Esophagus (tissue), 2 donors: Measurements from ENCODE around the gene ANK3. TPM values are rescaled to one million over a fixed set of nuclear protein-coding genes. Genes with fewer than 3 reads are reported as not detected.
"Not testable (repeated sequence)": the region's sequence is repeated elsewhere in the genome, so short reads cannot be mapped to it uniquely, and the experiment has no call there.

Experiments
- H3K27ac ChIP-seq, 2 donors: one replicate each; pipeline ENCODE4 v1.5.1; 2013; ENCODE audit warnings: low read depth in 2 of 2, mild to moderate bottlenecking in 2 of 2, inconsistent platforms in 1 of 2, low read length in 1 of 2, moderate library complexity in 1 of 2
- H3K27me3 ChIP-seq, 2 donors: one replicate each; pipeline ENCODE4 v1.6.1; 2013; ENCODE audit warnings: low read length in 2 of 2, control low read depth in 1 of 2, mild to moderate bottlenecking in 1 of 2; ENCODE audit not compliant: insufficient read depth in 2 of 2, control insufficient read depth in 1 of 2
- H3K36me3 ChIP-seq, 2 donors: one replicate each; pipeline ENCODE4 v1.6.1; 2013; ENCODE audit warnings: low read length in 1 of 2; ENCODE audit not compliant: control insufficient read depth in 2 of 2, insufficient read depth in 2 of 2
- H3K4me1 ChIP-seq, 2 donors: one replicate each; pipeline ENCODE4 v1.6.1; 2013; ENCODE audit warnings: low read length in 1 of 2; ENCODE audit not compliant: control insufficient read depth in 2 of 2, insufficient read depth in 2 of 2
- H3K4me3 ChIP-seq, 2 donors: one replicate each; pipeline ENCODE4 v1.5.1; 2013; ENCODE audit warnings: low read length in 2 of 2, mild to moderate bottlenecking in 2 of 2, low read depth in 1 of 2, moderate library complexity in 1 of 2
- H3K9me3 ChIP-seq, 2 donors: one replicate each; pipeline ENCODE4 v1.6.1; 2013; ENCODE audit warnings: mild to moderate bottlenecking in 2 of 2, low read depth in 1 of 2, low read length in 1 of 2, moderate library complexity in 1 of 2; ENCODE audit not compliant: control insufficient read depth in 2 of 2, insufficient read depth in 1 of 2
- WGBS, 2 donors: extraction: QIAGEN DNeasy Blood & Tissue Kit; methylation state at CpG; one replicate each; pipeline ENCODE4 v1.1.7; 2013; 5-methylcytosine and 5-hydroxymethylcytosine counted together
- polyA plus RNA-seq, 2 donors: library from polyadenylated mRNA; stranded (reverse); fragments of 200-250 nt; gene quantifications; one replicate each; pipeline ENCODE4 v1.2.3, GENCODE V29; 2013
- donor health status: healthy with polysubstance abuse.
- donor health status: Bipolar disorder and iron deficiency.

ANK3 gene
- polyA plus RNA-seq, 2 donors: 6.9 to 7.8 TPM

DNA sequence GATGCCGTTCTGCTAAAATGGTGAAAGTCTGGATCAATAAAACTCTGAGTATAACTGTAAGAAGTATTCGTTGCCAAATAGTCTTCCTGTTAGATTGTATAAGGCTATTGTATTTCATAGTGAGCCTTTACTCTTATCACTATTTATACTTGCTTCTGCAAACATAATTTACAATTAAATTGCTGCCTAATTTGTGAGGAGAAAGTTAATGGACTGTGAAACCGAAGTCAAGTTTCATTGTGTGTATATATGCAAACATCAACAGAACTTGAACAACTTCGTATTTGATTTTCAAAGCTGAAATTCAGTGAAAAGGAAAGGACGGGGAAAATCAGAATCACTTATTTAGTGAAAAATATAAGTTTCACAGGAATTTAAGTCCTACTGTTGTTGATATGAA is 347.4 kb downstream of the ANK3 start:
- 52 to 63% methylated on average over 5 of the region's 5 CpGs for WGBS, 2 donors
- H3K27ac ChIP-seq: no peak overlapping the region
- H3K36me3 ChIP-seq: no peaks in the 10 kb centered on the region
- no peaks in the 10 kb centered on the region for H3K9me3 ChIP-seq
- H3K4me3 ChIP-seq: no peak overlapping the region
- H3K4me1 ChIP-seq: no peaks in the 10 kb centered on the region
- no peaks in the 10 kb centered on the region for H3K27me3 ChIP-seq

GRCh38 chr10:60041489-60042133 is 348.1 kb downstream of the ANK3 start:
- no peaks in the 10 kb centered on the region for H3K27me3 ChIP-seq
- 68 to 80% methylated on average over 3 of the region's 3 CpGs for WGBS, 2 donors
- no peaks in the 10 kb centered on the region for H3K9me3 ChIP-seq
- H3K4me3 ChIP-seq: no peak overlapping the region
- H3K27ac ChIP-seq: no peak overlapping the region
- H3K4me1 ChIP-seq: no peaks in the 10 kb centered on the region
- no peaks in the 10 kb centered on the region for H3K36me3 ChIP-seq

- no peak overlapping the region for H3K27ac ChIP-seq
- H3K4me1 ChIP-seq: no peaks in the 10 kb centered on the region
- WGBS, 2 donors: 29 to 31% methylated on average over 3 of the region's 3 CpGs
Measured at GRCh38 chr10:60040014-60040662, 349.5 kb downstream of the ANK3 start.

DNA sequence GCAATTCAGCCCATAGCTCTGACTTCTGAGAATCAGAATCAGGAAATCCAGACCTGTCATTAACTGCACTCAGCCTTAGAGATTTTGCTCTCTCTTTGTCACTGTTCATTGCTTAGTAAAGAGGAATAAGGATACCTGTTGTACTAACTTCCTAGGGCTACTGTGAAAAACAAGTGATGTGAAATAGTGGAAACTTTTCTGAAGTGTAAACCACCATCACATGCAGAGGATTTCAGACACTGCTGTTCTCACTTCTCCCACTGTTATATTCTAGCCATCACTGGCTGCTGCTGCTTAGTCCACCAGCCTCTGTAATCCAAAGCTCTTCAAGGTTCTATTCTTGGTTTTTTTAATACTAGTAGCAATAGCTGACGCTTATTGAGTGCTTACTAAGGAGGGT is 353.7 kb downstream of the ANK3 start:
- 93 to 95% methylated on average over 1 of the region's 1 CpG for WGBS, 2 donors

More at GRCh38 chr10:60040014-60040662, 349.5 kb downstream of the ANK3 start:
- Histone ChIP-seq H3K27me3 (no peaks in the 10 kb centered on the region), H3K36me3 (no peaks in the 10 kb centered on the region), H3K4me3 (no peak overlapping the region), H3K9me3 (no peaks in the 10 kb centered on the region)

GRCh38 chr10:60035375-60035774 is 354.3 kb downstream of the ANK3 start:
- H3K36me3 ChIP-seq, H3K9me3 ChIP-seq, H3K4me3 ChIP-seq, H3K27ac ChIP-seq, H3K4me1 ChIP-seq, H3K27me3 ChIP-seq: not testable (repeated sequence)
- WGBS, 2 donors: 66 to 87% methylated on average over 5 of the region's 5 CpGs

More for the DNA sequence above, 353.7 kb downstream of the ANK3 start:
- Histone ChIP-seq H3K27me3 (no peaks in the 10 kb centered on the region), H3K4me1 (no peaks in the 10 kb centered on the region), H3K4me3 (no peak overlapping the region), H3K36me3 (no peaks in the 10 kb centered on the region), H3K9me3 (no peaks in the 10 kb centered on the region), H3K27ac (no peak overlapping the region)

GRCh38 chr10:60032723-60033122 is 357.0 kb downstream of the ANK3 start:
- H3K27ac ChIP-seq: no peak overlapping the region
- H3K4me1 ChIP-seq: no peaks in the 10 kb centered on the region
- WGBS, 2 donors: 36 to 39% methylated on average over 1 of the region's 1 CpG
- no peaks in the 10 kb centered on the region for H3K27me3 ChIP-seq
- no peak overlapping the region for H3K4me3 ChIP-seq
- H3K9me3 ChIP-seq: no peaks in the 10 kb centered on the region
- H3K36me3 ChIP-seq: no peaks in the 10 kb centered on the region

DNA sequence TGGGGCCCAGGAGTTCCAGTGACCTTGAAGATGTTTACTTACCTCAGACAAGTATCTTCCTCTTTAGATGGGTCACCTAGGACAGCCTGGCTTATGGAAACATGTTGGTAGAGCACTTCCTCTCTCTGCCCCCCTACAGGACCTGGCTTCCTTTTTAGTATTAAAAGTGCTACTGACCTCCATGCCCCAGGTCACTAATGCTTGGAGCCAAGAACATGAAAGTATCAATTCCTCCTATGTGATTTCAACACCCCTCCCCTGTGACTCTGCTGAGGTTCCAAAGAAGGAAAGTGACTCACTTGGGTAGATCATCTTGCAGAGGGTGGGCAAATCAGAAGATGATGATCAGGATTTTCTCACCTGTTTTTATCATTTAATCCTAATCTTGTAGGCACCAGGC is 358.0 kb downstream of the ANK3 start:
- no peak overlapping the region for H3K4me3 ChIP-seq
- no peaks in the 10 kb centered on the region for H3K27me3 ChIP-seq
- no peak overlapping the region for H3K27ac ChIP-seq
- H3K4me1 ChIP-seq: no peaks in the 10 kb centered on the region
- H3K36me3 ChIP-seq: no peaks in the 10 kb centered on the region
- no peaks in the 10 kb centered on the region for H3K9me3 ChIP-seq

GRCh38 chr10:60031183-60031582 is 358.5 kb downstream of the ANK3 start:
- H3K27me3 ChIP-seq: no peaks in the 10 kb centered on the region
- no peaks in the 10 kb centered on the region for H3K36me3 ChIP-seq
- H3K27ac ChIP-seq: no peak overlapping the region
- H3K9me3 ChIP-seq: no peaks in the 10 kb centered on the region
- 69 to 83% methylated on average over 1 of the region's 1 CpG for WGBS, 2 donors
- no peak overlapping the region for H3K4me3 ChIP-seq
- no peaks in the 10 kb centered on the region for H3K4me1 ChIP-seq

DNA sequence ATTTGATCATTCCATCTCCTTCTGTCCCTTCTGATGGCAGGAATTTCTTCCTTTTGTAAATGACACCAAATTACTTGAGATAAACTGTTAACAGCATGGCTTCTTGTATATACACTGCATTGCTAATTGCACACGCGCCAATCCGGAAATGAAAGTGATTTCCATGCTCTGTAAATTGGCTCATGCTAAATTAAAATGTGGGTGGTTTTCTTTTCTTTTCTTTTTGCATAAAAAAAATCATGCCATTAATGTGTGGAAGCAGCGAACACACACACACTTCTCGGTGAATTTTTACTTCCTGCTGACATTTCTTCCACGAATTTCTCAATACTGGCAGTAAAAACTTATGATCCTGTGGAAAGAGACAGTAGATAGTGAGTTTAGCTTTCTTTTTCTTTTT is 360.2 kb downstream of the ANK3 start:
- Histone ChIP-seq H3K4me1 (no peaks in the 10 kb centered on the region), H3K36me3 (no peaks in the 10 kb centered on the region), H3K4me3 (no peak overlapping the region), H3K9me3 (no peaks in the 10 kb centered on the region), H3K27me3 (no peaks in the 10 kb centered on the region), H3K27ac (no peak overlapping the region)
- whole genome bisulfite sequencing, 2 donors: 74 to 79% methylated on average over 6 of the region's 6 CpGs

DNA sequence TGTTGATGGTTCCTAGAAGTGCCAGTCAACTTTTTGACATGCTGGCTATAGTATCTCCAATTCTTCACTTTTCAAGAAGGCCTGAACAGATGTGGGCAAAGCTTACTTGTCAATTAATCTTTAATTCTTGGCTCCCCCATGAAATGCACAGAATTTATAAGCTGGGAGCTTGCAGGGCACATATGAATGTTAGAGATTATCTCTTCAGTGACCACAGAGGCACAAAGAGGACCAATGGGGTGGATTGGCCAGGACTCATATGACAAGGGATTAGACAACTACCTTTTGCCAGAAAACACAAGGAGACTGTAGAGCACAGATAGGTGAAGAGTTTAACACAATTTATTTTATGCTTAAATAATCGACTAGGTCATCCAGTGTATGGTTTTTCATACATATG is 361.6 kb downstream of the ANK3 start:
- no peaks in the 10 kb centered on the region for H3K27me3 ChIP-seq
- H3K9me3 ChIP-seq: no peaks in the 10 kb centered on the region
- no peaks in the 10 kb centered on the region for H3K36me3 ChIP-seq
- no peak overlapping the region for H3K4me3 ChIP-seq
- no peaks in the 10 kb centered on the region for H3K4me1 ChIP-seq
- 87 to 92% methylated on average over 1 of the region's 1 CpG for WGBS, 2 donors
- no peak overlapping the region for H3K27ac ChIP-seq
